KMS-11 (cell line): Measurements from ENCODE around the gene CDC123.
A peak's percentile ranks its signal among the peaks of the same experiment; 100 is the strongest.
"Not testable (repeated sequence)": the region's sequence is repeated elsewhere in the genome, so short reads cannot be mapped to it uniquely, and the experiment has no call there.

ENCODE experiments used
- H2AFZ ChIP-seq: fragments of 200-600 bp; sonication (generic); 2 replicates; pipeline ENCODE4 v1.6.1; 2016; ENCODE audit warnings: antibody characterized with exemption, mixed run types, low read depth
- H3K27ac ChIP-seq: fragments of 200-600 bp; sonication (generic); 2 replicates; pipeline ENCODE4 v1.6.1; 2016; ENCODE audit warnings: mild to moderate bottlenecking, mixed run types
- H3K27me3 ChIP-seq: fragments of 200-600 bp; sonication (generic); 2 replicates; pipeline ENCODE4 v1.6.1; 2017; ENCODE audit warnings: mild to moderate bottlenecking, low read depth, mixed run types, moderate library complexity; ENCODE audit not compliant: insufficient read depth
- H3K36me3 ChIP-seq: fragments of 200-600 bp; sonication (generic); 2 replicates; pipeline ENCODE4 v1.6.1; 2017; ENCODE audit warnings: mild to moderate bottlenecking, mixed run types; ENCODE audit not compliant: insufficient read depth
- H3K4me1 ChIP-seq: fragments of 200-600 bp; sonication (generic); 2 replicates; pipeline ENCODE4 v1.6.1; 2016; ENCODE audit warnings: mild to moderate bottlenecking, low read depth, mixed run types; ENCODE audit not compliant: poor library complexity, severe bottlenecking
- H3K4me2 ChIP-seq: fragments of 200-600 bp; sonication (generic); 2 replicates; pipeline ENCODE4 v1.7.0; 2016; ENCODE audit warnings: mild to moderate bottlenecking, mixed run types
- H3K4me3 ChIP-seq: fragments of 200-600 bp; sonication (generic); IDR thresholded peaks from 2 replicates; pipeline ENCODE4 v1.6.1; 2017; ENCODE audit warnings: low read depth, low read length, mixed read lengths; ENCODE audit not compliant: insufficient read depth
- H3K79me2 ChIP-seq: fragments of 200-600 bp; sonication (generic); 2 replicates; pipeline ENCODE4 v1.6.1; 2016; ENCODE audit warnings: low read depth, mixed run types; ENCODE audit not compliant: insufficient read depth
- H3K9ac ChIP-seq: fragments of 200-600 bp; sonication (generic); 2 replicates; pipeline ENCODE4 v1.6.1; 2016; ENCODE audit warnings: mild to moderate bottlenecking, mixed run types
- H4K20me1 ChIP-seq: fragments of 200-600 bp; sonication (generic); 2 replicates; pipeline ENCODE4 v1.6.1; 2016; ENCODE audit warnings: mild to moderate bottlenecking, mixed run types; ENCODE audit not compliant: insufficient read depth
- TF ChIP-seq, protein P1 (sequence below): fragments of 200-600 bp; sonication (generic); conservative IDR thresholded peaks from 2 replicates; pipeline ENCODE4 v1.6.1; 2017; ENCODE audit warnings: low read depth, mild to moderate bottlenecking, antibody characterized with exemption, low read length, moderate library complexity, mixed read lengths

The CDC123 gene

DNA sequence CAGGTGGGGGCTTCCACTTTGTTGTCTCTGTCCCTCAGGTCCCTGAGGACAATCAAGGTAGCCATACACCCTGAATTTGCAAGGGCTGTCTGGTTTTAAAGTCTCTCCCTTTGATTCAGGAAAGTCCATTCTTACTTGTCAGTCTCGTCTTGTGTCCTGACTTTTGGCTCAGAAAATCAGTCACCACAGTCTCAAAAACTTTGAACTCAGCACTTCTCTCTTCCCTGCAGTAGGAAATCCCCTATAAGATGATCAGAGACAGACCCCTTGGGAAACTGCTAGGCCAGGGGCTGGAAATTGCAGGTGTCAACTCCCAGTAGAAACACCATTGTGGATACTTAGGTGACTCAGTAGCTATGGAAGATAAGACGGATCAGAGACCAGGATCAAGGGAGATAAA is 73.1 kb downstream of the CDC123 start:
- Histone ChIP-seq H3K79me2 (no peaks in the 10 kb centered on the region), H3K36me3 (no peaks in the 10 kb centered on the region), H3K4me1 (peaks cover 28% of the 10 kb centered on the region)

DNA sequence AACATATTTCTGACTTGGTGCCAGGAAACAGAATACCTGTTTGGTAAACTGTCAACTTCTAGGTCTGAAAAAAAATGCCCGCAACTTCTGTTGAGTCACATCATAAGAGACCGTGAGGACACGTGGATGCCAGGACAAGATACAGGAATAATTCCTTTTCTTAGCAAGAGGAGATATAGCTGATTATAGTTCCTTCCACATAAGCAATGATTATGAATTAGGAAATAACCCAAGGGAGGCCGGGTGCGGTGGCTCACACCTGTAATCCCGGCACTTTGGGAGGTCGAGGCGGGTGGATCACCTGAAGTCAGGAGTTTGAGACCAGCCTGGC is 75.2 kb downstream of the CDC123 start:
- Histone ChIP-seq H3K79me2 (no peaks in the 10 kb centered on the region), H3K9ac (no peak overlapping the region), H3K4me1 (peaks cover 14% of the 10 kb centered on the region), H3K36me3 (no peaks in the 10 kb centered on the region), H4K20me1 (no peaks in the 10 kb centered on the region), H3K4me3 (no peak overlapping the region), H2AFZ (no peak overlapping the region), H3K4me2 (no peak overlapping the region), H3K27me3 (no peaks in the 10 kb centered on the region), H3K27ac (no peak overlapping the region)
- TF ChIP-seq, protein P1, sequence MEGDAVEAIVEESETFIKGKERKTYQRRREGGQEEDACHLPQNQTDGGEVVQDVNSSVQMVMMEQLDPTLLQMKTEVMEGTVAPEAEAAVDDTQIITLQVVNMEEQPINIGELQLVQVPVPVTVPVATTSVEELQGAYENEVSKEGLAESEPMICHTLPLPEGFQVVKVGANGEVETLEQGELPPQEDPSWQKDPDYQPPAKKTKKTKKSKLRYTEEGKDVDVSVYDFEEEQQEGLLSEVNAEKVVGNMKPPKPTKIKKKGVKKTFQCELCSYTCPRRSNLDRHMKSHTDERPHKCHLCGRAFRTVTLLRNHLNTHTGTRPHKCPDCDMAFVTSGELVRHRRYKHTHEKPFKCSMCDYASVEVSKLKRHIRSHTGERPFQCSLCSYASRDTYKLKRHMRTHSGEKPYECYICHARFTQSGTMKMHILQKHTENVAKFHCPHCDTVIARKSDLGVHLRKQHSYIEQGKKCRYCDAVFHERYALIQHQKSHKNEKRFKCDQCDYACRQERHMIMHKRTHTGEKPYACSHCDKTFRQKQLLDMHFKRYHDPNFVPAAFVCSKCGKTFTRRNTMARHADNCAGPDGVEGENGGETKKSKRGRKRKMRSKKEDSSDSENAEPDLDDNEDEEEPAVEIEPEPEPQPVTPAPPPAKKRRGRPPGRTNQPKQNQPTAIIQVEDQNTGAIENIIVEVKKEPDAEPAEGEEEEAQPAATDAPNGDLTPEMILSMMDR = no peak

More for the DNA sequence above, 73.1 kb downstream of the CDC123 start:
- H3K4me2 ChIP-seq = peak overlapping the region; percentile 42; the same call in 1 of the 2 replicates
- TF ChIP-seq, protein P1 = no peak
- peak overlapping the region; percentile 48 for H3K27ac ChIP-seq
- no peak overlapping the region for H3K4me3 ChIP-seq
- H3K9ac ChIP-seq = peak overlapping the region; percentile 13; the same call in 1 of the 2 replicates
- H3K27me3 ChIP-seq = no peaks in the 10 kb centered on the region
- peak overlapping the region; percentile 77; the same call in 1 of the 2 replicates for H2AFZ ChIP-seq
- H4K20me1 ChIP-seq = no peaks in the 10 kb centered on the region

GRCh38 chr10:12277862-12278261 is 81.9 kb downstream of the CDC123 start:
- H3K9ac ChIP-seq, H3K4me3 ChIP-seq, H3K36me3 ChIP-seq, H2AFZ ChIP-seq, H3K4me1 ChIP-seq, H4K20me1 ChIP-seq, H3K79me2 ChIP-seq, H3K4me2 ChIP-seq, H3K27ac ChIP-seq, H3K27me3 ChIP-seq: not testable (repeated sequence)

- H3K9ac ChIP-seq = no peak overlapping the region
- no peak overlapping the region for H2AFZ ChIP-seq
- H3K27ac ChIP-seq = no peak overlapping the region
- H3K79me2 ChIP-seq = no peaks in the 10 kb centered on the region
- H3K27me3 ChIP-seq = no peaks in the 10 kb centered on the region
- no peak overlapping the region for H3K4me3 ChIP-seq
- no peaks in the 10 kb centered on the region for H3K36me3 ChIP-seq
- TF ChIP-seq, protein P1 = no peak
- no peaks in the 10 kb centered on the region for H3K4me1 ChIP-seq
- no peaks in the 10 kb centered on the region for H4K20me1 ChIP-seq
- no peak overlapping the region for H3K4me2 ChIP-seq
These were observed 83.3 kb downstream of the CDC123 start for GRCh38 chr10:12279281-12279680.

GRCh38 chr10:12287772-12288171 is 91.8 kb downstream of the CDC123 start:
- TF ChIP-seq, protein P1 = no peak
- Histone ChIP-seq H3K79me2 (no peaks in the 10 kb centered on the region), H4K20me1 (no peaks in the 10 kb centered on the region), H2AFZ (no peak overlapping the region), H3K27ac (no peak overlapping the region), H3K27me3 (no peaks in the 10 kb centered on the region), H3K36me3 (no peaks in the 10 kb centered on the region), H3K4me2 (no peak overlapping the region), H3K9ac (no peak overlapping the region), H3K4me3 (no peak overlapping the region), H3K4me1 (no peaks in the 10 kb centered on the region)

DNA sequence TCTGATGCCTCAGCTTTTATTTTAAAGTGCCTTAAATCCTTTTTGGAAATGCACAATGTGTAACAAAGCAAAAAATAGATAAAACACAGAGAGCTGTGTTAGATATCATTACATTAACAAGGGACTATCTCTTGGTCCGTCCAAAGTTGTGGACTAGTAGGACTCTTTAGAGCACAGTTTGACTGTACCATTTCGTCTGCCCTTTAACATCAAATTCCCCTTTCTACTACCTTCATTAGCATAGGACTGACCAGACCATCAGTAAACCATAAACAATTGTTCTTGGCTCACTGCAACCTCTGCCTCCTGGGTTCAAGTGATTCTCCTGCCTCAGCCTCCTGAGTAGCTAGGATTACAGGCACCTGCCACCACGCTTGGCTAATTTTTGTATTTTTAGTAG is 101.8 kb downstream of the CDC123 start:
- H3K9ac ChIP-seq, H3K4me1 ChIP-seq, H3K36me3 ChIP-seq, H4K20me1 ChIP-seq, H3K4me2 ChIP-seq, H3K27me3 ChIP-seq, H2AFZ ChIP-seq, H3K4me3 ChIP-seq, H3K27ac ChIP-seq, H3K79me2 ChIP-seq: not testable (repeated sequence)
